ENCODE results near the gene PTPRM. TPM values are rescaled to one million over a fixed set of nuclear protein-coding genes. Genes with fewer than 3 reads are reported as not detected.

PTPRM gene
- total RNA-seq, 1 experiment from 2014 or later, result 14.5 TPM

GRCh38 chr18:7632152-7633098 lies 65.3 kb downstream of the PTPRM start:
- TF ChIP-seq SRF (IDR thresholded peaks at IDR 0.05; ENCODE audit: low read depth), result no peak
- TF ChIP-seq CEBPB (IDR thresholded peaks at IDR 0.05; ENCODE audit: low read depth), result no peak
- TF ChIP-seq, protein P1, sequence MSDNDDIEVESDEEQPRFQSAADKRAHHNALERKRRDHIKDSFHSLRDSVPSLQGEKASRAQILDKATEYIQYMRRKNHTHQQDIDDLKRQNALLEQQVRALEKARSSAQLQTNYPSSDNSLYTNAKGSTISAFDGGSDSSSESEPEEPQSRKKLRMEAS (IDR thresholded peaks at IDR 0.05), result no peak
- TF ChIP-seq CBX3 (IDR thresholded peaks at IDR 0.05; ENCODE audit: low read depth), result no peak
- no peak for TF ChIP-seq FOSL1 (IDR thresholded peaks at IDR 0.05; ENCODE audit: low read depth)
- no peak for TF ChIP-seq POLR2AphosphoS5 (IDR thresholded peaks at IDR 0.05; ENCODE audit: low read depth, low read length)
- no peak for TF ChIP-seq EZH2phosphoT487 (IDR thresholded peaks at IDR 0.05; ENCODE audit: borderline replicate concordance)
- no peak for TF ChIP-seq ZFX (IDR thresholded peaks at IDR 0.05)
- TF ChIP-seq SP1 (IDR thresholded peaks at IDR 0.05; ENCODE audit: low read depth), result no peak
- no peak for TF ChIP-seq SIN3A (IDR thresholded peaks at IDR 0.05; ENCODE audit: low read depth)
- TF ChIP-seq, protein P2, sequence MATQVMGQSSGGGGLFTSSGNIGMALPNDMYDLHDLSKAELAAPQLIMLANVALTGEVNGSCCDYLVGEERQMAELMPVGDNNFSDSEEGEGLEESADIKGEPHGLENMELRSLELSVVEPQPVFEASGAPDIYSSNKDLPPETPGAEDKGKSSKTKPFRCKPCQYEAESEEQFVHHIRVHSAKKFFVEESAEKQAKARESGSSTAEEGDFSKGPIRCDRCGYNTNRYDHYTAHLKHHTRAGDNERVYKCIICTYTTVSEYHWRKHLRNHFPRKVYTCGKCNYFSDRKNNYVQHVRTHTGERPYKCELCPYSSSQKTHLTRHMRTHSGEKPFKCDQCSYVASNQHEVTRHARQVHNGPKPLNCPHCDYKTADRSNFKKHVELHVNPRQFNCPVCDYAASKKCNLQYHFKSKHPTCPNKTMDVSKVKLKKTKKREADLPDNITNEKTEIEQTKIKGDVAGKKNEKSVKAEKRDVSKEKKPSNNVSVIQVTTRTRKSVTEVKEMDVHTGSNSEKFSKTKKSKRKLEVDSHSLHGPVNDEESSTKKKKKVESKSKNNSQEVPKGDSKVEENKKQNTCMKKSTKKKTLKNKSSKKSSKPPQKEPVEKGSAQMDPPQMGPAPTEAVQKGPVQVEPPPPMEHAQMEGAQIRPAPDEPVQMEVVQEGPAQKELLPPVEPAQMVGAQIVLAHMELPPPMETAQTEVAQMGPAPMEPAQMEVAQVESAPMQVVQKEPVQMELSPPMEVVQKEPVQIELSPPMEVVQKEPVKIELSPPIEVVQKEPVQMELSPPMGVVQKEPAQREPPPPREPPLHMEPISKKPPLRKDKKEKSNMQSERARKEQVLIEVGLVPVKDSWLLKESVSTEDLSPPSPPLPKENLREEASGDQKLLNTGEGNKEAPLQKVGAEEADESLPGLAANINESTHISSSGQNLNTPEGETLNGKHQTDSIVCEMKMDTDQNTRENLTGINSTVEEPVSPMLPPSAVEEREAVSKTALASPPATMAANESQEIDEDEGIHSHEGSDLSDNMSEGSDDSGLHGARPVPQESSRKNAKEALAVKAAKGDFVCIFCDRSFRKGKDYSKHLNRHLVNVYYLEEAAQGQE (IDR thresholded peaks at IDR 0.05; ENCODE audit: low read depth), result no peak
- TF ChIP-seq EZH2 (IDR thresholded peaks at IDR 0.05), result no peak
- TF ChIP-seq EGR1 (IDR thresholded peaks at IDR 0.05; ENCODE audit: low read depth), result no peak
- TF ChIP-seq, protein P3, sequence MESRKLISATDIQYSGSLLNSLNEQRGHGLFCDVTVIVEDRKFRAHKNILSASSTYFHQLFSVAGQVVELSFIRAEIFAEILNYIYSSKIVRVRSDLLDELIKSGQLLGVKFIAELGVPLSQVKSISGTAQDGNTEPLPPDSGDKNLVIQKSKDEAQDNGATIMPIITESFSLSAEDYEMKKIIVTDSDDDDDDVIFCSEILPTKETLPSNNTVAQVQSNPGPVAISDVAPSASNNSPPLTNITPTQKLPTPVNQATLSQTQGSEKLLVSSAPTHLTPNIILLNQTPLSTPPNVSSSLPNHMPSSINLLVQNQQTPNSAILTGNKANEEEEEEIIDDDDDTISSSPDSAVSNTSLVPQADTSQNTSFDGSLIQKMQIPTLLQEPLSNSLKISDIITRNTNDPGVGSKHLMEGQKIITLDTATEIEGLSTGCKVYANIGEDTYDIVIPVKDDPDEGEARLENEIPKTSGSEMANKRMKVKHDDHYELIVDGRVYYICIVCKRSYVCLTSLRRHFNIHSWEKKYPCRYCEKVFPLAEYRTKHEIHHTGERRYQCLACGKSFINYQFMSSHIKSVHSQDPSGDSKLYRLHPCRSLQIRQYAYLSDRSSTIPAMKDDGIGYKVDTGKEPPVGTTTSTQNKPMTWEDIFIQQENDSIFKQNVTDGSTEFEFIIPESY (IDR thresholded peaks at IDR 0.05; ENCODE audit: extremely low read depth, insufficient replicate concordance, low read length), result no peak
- TF ChIP-seq YY1 (IDR thresholded peaks at IDR 0.05; ENCODE audit: extremely low read depth, insufficient replicate concordance, low read depth, low read length), result no peak
- no peak for TF ChIP-seq TCF7L2 (IDR thresholded peaks at IDR 0.05; ENCODE audit: borderline replicate concordance, extremely low read depth, insufficient read depth, insufficient read length)
- H3K9me3 ChIP-seq (ENCODE audit: control insufficient read depth in 1 of 2, insufficient read depth in 1 of 2, low read depth in 1 of 2, low read length in 2 of 2), result no peaks in the 10 kb centered on the region
- ATAC-seq (no peak), DNase-seq (ENCODE audit: low read depth, low spot score) (no peak)
- no peak overlapping the region for H3K4me2 ChIP-seq (ENCODE audit: low read length)
- no peaks in the 10 kb centered on the region for H4K20me1 ChIP-seq (ENCODE audit: insufficient read depth)
- no peak overlapping the region for H2AFZ ChIP-seq (ENCODE audit: low read depth, low read length, poor library complexity, severe bottlenecking)
- POLR2A ChIA-PET, result no interaction called here
- no peak overlapping the region for H3K27ac ChIP-seq (ENCODE audit: low read depth, low read length)
- H3K4me3 ChIP-seq (replicated peaks in 1 of 2; ENCODE audit: low read depth in 1 of 2, low read length in 2 of 2), result no peak overlapping the region
- intact Hi-C loops (cut with micrococcal nuclease), result no loop called here
- H3K9me2 ChIP-seq (ENCODE audit: insufficient read depth), result no peaks in the 10 kb centered on the region
- no peaks in the 10 kb centered on the region for H3K79me2 ChIP-seq (ENCODE audit: insufficient read depth, low read length)
- H3K27me3 ChIP-seq (ENCODE audit: insufficient read depth, low read length), result no peaks in the 10 kb centered on the region
- RAD21 ChIA-PET (ENCODE audit: low non-redundant PET in 1 of 2, low total read pairs in 2 of 2, uncharacterized antibody in 2 of 2, unreplicated experiment in 2 of 2), result no interaction called here
- H3K36me3 ChIP-seq (ENCODE audit: control insufficient read depth in 1 of 2, insufficient read depth in 2 of 2, low read length in 2 of 2), result no peaks in the 10 kb centered on the region
- no peak overlapping the region for H3K9ac ChIP-seq (ENCODE audit: low read length)
- BruUV-seq (replicated peaks), result no TSS peak
- CTCF ChIA-PET, result no interaction called here
- no peaks in the 10 kb centered on the region for H3K4me1 ChIP-seq (ENCODE audit: control insufficient read depth in 1 of 2, insufficient read depth in 2 of 2, low read length in 2 of 2)

All from HCT116 (cell line).